Activated T-helper 2 cell treated with anti-CD3 and anti-CD28 coated beads, Interferon-gamma antibody, Interleukin-2, Interleukin-4, amounts not matched to agents 10 μg/mL and 5 μg/mL and 100 μg/mL, durations not matched to agents 14 hours and 24 hours and 36 hours (primary cell): ENCODE measurements around the gene CNTN2. TPM values are rescaled to one million over a fixed set of nuclear protein-coding genes. Genes with fewer than 3 reads are reported as not detected.

Experiments
- DNase-seq: peaks from one replicate; pipeline ENCODE4 v3.0.0; 2021; ENCODE audit warnings: low spot score
- H3K27ac Mint-ChIP-seq: one replicate; pipeline ENCODE4 v1.8.0; 2021; ENCODE audit warnings: mixed read lengths
- H3K27me3 Mint-ChIP-seq: one replicate; pipeline ENCODE4 v1.8.0; 2021; ENCODE audit warnings: low read depth, mixed read lengths
- H3K36me3 Mint-ChIP-seq: one replicate; pipeline ENCODE4 v1.8.0; 2021; ENCODE audit warnings: low read depth, mixed read lengths
- H3K4me1 Mint-ChIP-seq: one replicate; pipeline ENCODE4 v1.8.0; 2021; ENCODE audit warnings: low read depth, mixed read lengths
- H3K4me3 Mint-ChIP-seq: one replicate; pipeline ENCODE4 v1.8.0; 2021; ENCODE audit warnings: low read depth, mild to moderate bottlenecking, moderate library complexity, mixed read lengths
- H3K9me3 Mint-ChIP-seq: one replicate; pipeline ENCODE4 v1.8.0; 2021; ENCODE audit warnings: mixed read lengths
- intact Hi-C: fragments of 100-400 bp; cut with micrococcal nuclease; formaldehyde crosslinking; loops from one replicate; pipeline ENCODE4 v1.15.1; 2023
- total RNA-seq: library from RNA; stranded (reverse); gene quantifications from 2 replicates; pipeline ENCODE4 v1.2.3, GENCODE V29; 2022

The CNTN2 gene
- total RNA-seq, 1 donor from 2014 or later = not detected

- Mint-ChIP-seq H3K9me3 (no peaks in the 10 kb centered on the region), H3K4me3 (no peak overlapping the region), H3K27me3 (no peaks in the 10 kb centered on the region)
Observed at GRCh38 chr1:205013683-205014367, 29.2 kb upstream of the CNTN2 start.

DNA sequence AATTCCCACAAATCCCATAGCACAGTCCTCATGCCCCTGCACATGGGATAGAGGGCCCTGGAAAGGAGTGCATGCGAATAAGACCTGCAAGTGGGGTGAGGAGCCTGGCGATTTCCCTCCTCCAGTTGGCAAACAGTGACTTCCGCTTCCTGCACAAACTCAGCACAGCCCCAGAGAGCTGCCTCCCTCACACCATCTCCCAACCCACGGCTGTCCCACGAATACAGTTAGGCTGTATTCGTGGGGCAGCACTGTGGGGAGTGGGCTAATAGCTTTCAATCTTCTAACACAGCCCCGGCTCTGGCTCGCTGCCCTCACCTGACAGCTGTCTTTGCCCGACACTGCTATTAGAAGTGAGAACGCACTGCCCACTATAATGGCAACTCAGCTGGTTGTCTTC, 28.2 kb upstream of the CNTN2 start:
- no peaks in the 10 kb centered on the region for H3K27me3 Mint-ChIP-seq
- H3K4me1 Mint-ChIP-seq = no peaks in the 10 kb centered on the region
- intact Hi-C loops = no loop called here
- no peaks in the 10 kb centered on the region for H3K9me3 Mint-ChIP-seq
- H3K4me3 Mint-ChIP-seq = no peak overlapping the region
- no peaks in the 10 kb centered on the region for H3K36me3 Mint-ChIP-seq
- no peak overlapping the region for H3K27ac Mint-ChIP-seq
- DNase-seq = no peak

More at GRCh38 chr1:205013683-205014367, 29.2 kb upstream of the CNTN2 start:
- intact Hi-C loops = no loop called here
- Mint-ChIP-seq H3K27ac (no peak overlapping the region), H3K36me3 (no peaks in the 10 kb centered on the region), H3K4me1 (no peaks in the 10 kb centered on the region)
- DNase-seq = no peak

- Mint-ChIP-seq H3K27me3 (no peaks in the 10 kb centered on the region), H3K4me1 (no peaks in the 10 kb centered on the region), H3K4me3 (no peak overlapping the region), H3K27ac (no peak overlapping the region), H3K36me3 (no peaks in the 10 kb centered on the region), H3K9me3 (no peaks in the 10 kb centered on the region)
- intact Hi-C loops = no loop called here
- no peak for DNase-seq
Observed at GRCh38 chr1:205015241-205015640, 27.8 kb upstream of the CNTN2 start.

- Mint-ChIP-seq H3K27me3 (no peaks in the 10 kb centered on the region), H3K4me1 (no peaks in the 10 kb centered on the region), H3K4me3 (no peak overlapping the region), H3K27ac (no peak overlapping the region), H3K36me3 (no peaks in the 10 kb centered on the region), H3K9me3 (no peaks in the 10 kb centered on the region)
- intact Hi-C loops = no loop called here
- no peak for DNase-seq
Observed at GRCh38 chr1:205016075-205016474, 26.9 kb upstream of the CNTN2 start.

DNA sequence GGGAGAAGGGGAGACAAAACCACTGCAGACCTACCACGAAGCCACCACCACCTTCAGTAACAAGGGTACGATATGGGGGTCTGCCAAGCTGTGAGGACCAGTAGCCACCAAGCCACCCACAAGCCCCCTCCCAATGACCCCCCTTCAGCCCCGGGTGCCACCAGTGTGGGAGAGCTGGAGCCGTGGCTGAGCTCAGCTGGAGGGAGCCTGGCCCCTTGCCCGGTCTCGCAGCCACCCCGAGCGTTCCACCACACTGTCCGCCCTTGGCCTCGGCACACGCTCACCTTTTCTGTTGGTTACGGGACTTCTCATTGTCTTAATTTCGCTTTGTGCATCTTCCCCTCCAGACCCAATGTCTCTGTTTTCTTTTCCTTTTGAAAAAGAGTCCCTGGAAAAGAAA, 26.4 kb upstream of the CNTN2 start:
- intact Hi-C loops = no loop called here
- no peak overlapping the region for H3K27ac Mint-ChIP-seq
- H3K9me3 Mint-ChIP-seq = no peaks in the 10 kb centered on the region
- H3K36me3 Mint-ChIP-seq = no peaks in the 10 kb centered on the region
- H3K4me1 Mint-ChIP-seq = no peaks in the 10 kb centered on the region
- no peak overlapping the region for H3K4me3 Mint-ChIP-seq
- no peaks in the 10 kb centered on the region for H3K27me3 Mint-ChIP-seq
- no peak for DNase-seq

DNA sequence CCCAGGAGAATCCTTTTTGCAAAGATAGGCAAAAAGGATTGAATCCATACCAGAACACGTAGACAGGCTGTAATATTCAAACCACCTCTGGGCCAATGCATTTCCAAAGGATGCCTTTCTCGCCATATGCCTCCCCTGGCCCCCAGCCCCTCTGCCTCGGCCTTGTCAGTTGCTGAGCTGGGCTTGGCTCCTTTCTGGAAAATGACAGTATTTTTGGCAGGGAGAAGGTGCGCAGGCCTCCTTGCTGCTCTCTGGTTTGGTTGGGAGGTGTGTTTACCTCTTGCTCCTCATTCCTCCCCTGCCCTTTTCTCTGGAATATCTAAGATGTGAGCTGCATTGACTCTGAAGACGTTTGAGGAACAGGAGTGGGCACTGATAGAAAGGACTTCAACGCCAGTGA, 26.0 kb upstream of the CNTN2 start:
- DNase-seq = no peak
- H3K4me1 Mint-ChIP-seq = no peaks in the 10 kb centered on the region
- no peaks in the 10 kb centered on the region for H3K27me3 Mint-ChIP-seq
- no peak overlapping the region for H3K27ac Mint-ChIP-seq
- intact Hi-C loops = no loop called here
- no peak overlapping the region for H3K4me3 Mint-ChIP-seq
- no peaks in the 10 kb centered on the region for H3K36me3 Mint-ChIP-seq
- H3K9me3 Mint-ChIP-seq = no peaks in the 10 kb centered on the region

DNA sequence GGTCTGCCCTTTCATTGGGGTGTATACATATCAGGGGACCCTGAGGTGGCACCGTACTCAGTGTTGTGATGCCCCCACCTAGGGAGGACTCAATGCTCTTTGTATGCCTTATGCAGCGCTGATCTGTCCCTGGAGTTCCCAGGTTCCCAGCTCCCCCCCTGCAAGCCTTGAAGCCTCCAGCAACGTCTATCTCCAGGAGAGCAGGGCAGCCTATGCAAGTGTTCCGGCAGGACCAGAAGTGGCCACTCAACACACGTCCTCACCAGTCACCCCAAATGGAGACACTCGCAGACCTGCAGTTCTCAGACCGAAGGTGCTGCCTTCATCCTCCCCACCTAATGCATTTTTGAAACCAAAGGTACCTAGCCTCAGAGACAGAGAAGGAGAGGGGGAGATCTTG, 25.2 kb upstream of the CNTN2 start:
- DNase-seq = no peak
- intact Hi-C loops = no loop called here
- Mint-ChIP-seq H3K9me3 (no peaks in the 10 kb centered on the region), H3K4me3 (no peak overlapping the region), H3K36me3 (no peaks in the 10 kb centered on the region), H3K4me1 (no peaks in the 10 kb centered on the region), H3K27ac (no peak overlapping the region), H3K27me3 (no peaks in the 10 kb centered on the region)

- no peaks in the 10 kb centered on the region for H3K9me3 Mint-ChIP-seq
- H3K36me3 Mint-ChIP-seq = no peaks in the 10 kb centered on the region
- intact Hi-C loops = no loop called here
- no peaks in the 10 kb centered on the region for H3K4me1 Mint-ChIP-seq
- no peak for DNase-seq
- no peak overlapping the region for H3K4me3 Mint-ChIP-seq
- no peak overlapping the region for H3K27ac Mint-ChIP-seq
- H3K27me3 Mint-ChIP-seq = no peaks in the 10 kb centered on the region
Observed at GRCh38 chr1:205018381-205018780, 24.6 kb upstream of the CNTN2 start.

- no peak overlapping the region for H3K27ac Mint-ChIP-seq
- peaks cover 1% of the 10 kb centered on the region for H3K27me3 Mint-ChIP-seq
- H3K36me3 Mint-ChIP-seq = no peaks in the 10 kb centered on the region
- no peak for DNase-seq
- intact Hi-C loops = no loop called here
- H3K4me1 Mint-ChIP-seq = no peaks in the 10 kb centered on the region
- no peak overlapping the region for H3K4me3 Mint-ChIP-seq
- no peaks in the 10 kb centered on the region for H3K9me3 Mint-ChIP-seq
Observed at GRCh38 chr1:205020466-205020865, 22.5 kb upstream of the CNTN2 start.

DNA sequence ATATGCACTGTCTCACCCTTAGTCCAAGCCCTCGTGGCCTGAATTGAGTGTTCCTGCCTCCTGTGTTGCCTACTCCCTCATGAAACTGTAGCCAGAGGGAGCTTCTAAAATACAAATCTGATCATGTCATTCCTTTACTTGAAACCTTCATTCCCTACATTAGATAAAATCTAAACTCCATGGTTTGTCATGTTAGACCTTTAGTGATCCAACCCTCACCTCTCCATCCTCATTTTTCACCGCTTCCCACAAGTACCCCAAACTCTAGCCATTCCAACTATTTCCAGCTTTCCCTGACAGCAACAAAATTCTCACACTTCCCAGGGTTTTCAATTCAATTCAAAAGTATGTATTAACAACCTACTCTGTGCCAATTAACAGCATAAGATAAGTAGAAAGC, 18.3 kb upstream of the CNTN2 start:
- Mint-ChIP-seq H3K36me3 (no peaks in the 10 kb centered on the region), H3K27ac (no peak overlapping the region), H3K9me3 (no peaks in the 10 kb centered on the region), H3K27me3 (peaks cover 1% of the 10 kb centered on the region), H3K4me1 (no peaks in the 10 kb centered on the region), H3K4me3 (no peak overlapping the region)
- intact Hi-C loops = no loop called here
- DNase-seq = no peak

DNA sequence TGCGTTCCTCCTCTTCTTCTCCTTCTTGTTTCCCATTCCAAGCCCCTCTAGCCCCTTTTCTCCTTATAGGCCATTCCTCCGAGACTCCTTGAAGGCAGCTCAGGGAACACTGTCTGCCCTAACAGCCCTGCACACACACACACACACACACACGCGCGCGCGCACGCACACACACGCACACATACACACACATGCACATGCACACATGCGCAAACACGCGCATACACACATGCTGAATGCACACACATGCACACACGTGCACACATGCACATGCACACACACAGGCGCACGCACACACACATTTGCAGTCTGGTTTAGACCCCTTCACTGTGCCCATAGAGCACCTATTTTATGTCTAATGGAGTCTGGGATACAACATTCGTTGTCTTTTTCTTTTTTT, 17.8 kb upstream of the CNTN2 start:
- peaks cover 1% of the 10 kb centered on the region for H3K27me3 Mint-ChIP-seq
- H3K4me3 Mint-ChIP-seq = no peak overlapping the region
- no peak overlapping the region for H3K27ac Mint-ChIP-seq
- intact Hi-C loops = no loop called here
- H3K36me3 Mint-ChIP-seq = no peaks in the 10 kb centered on the region
- DNase-seq = no peak
- no peaks in the 10 kb centered on the region for H3K4me1 Mint-ChIP-seq
- no peaks in the 10 kb centered on the region for H3K9me3 Mint-ChIP-seq

DNA sequence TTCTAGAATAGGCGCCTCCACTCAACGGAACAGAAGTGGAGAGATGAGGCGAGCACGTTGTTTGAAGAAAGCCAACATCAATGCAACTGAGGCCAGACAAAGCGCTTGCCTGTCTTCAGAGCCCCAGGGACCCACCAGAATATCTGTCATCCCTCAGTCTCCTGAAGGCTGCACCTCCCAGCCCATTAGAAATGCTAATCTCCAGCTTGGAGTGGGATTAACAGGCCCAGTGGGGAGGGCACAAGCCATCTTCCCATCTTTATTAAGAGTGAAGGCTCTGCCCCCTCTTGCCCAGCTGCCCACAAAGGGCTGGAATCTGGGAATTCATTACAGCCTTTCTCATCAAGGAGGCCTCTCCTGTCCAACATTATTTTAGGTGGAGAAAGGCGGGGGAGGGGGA, 16.8 kb upstream of the CNTN2 start:
- peaks cover 1% of the 10 kb centered on the region for H3K27me3 Mint-ChIP-seq
- no peaks in the 10 kb centered on the region for H3K4me1 Mint-ChIP-seq
- no peak for DNase-seq
- no peaks in the 10 kb centered on the region for H3K36me3 Mint-ChIP-seq
- intact Hi-C loops = no loop called here
- H3K9me3 Mint-ChIP-seq = no peaks in the 10 kb centered on the region
- no peak overlapping the region for H3K27ac Mint-ChIP-seq
- no peak overlapping the region for H3K4me3 Mint-ChIP-seq

- H3K27ac Mint-ChIP-seq = no peak overlapping the region
- H3K27me3 Mint-ChIP-seq = peaks cover 1% of the 10 kb centered on the region
- no peaks in the 10 kb centered on the region for H3K9me3 Mint-ChIP-seq
- no peaks in the 10 kb centered on the region for H3K36me3 Mint-ChIP-seq
- H3K4me3 Mint-ChIP-seq = no peak overlapping the region
- DNase-seq = no peak
- no peaks in the 10 kb centered on the region for H3K4me1 Mint-ChIP-seq
- intact Hi-C loops = no loop called here
Observed at GRCh38 chr1:205028390-205028789, 14.6 kb upstream of the CNTN2 start.

GRCh38 chr1:205028924-205029323, 14.1 kb upstream of the CNTN2 start:
- Mint-ChIP-seq H3K4me1 (no peaks in the 10 kb centered on the region), H3K9me3 (no peaks in the 10 kb centered on the region), H3K4me3 (no peak overlapping the region), H3K36me3 (no peaks in the 10 kb centered on the region), H3K27me3 (peaks cover 1% of the 10 kb centered on the region), H3K27ac (no peak overlapping the region)
- no peak for DNase-seq
- intact Hi-C loops = no loop called here
